ENCODE results near the gene FAM20C.

- TF ChIP-seq CTCF (conservative IDR thresholded peaks at IDR 0.05; ENCODE audit: low read depth, low read length), result no peak
- no peak for TF ChIP-seq EZH2 (IDR thresholded peaks at IDR 0.05; ENCODE audit: low read length, unreplicated experiment)
Observed at GRCh38 chr7:165661-166337, 26.6 kb upstream of the FAM20C start.

Measured in PC-3 (cell line).